Iris pigment epithelial cell (primary cell): ENCODE data around the gene GARNL3.

Experiments
- DNase-seq: peaks from one replicate; pipeline ENCODE4 v3.0.0-alpha.2; 2011; ENCODE audit warnings: low read depth

GARNL3 gene

DNA sequence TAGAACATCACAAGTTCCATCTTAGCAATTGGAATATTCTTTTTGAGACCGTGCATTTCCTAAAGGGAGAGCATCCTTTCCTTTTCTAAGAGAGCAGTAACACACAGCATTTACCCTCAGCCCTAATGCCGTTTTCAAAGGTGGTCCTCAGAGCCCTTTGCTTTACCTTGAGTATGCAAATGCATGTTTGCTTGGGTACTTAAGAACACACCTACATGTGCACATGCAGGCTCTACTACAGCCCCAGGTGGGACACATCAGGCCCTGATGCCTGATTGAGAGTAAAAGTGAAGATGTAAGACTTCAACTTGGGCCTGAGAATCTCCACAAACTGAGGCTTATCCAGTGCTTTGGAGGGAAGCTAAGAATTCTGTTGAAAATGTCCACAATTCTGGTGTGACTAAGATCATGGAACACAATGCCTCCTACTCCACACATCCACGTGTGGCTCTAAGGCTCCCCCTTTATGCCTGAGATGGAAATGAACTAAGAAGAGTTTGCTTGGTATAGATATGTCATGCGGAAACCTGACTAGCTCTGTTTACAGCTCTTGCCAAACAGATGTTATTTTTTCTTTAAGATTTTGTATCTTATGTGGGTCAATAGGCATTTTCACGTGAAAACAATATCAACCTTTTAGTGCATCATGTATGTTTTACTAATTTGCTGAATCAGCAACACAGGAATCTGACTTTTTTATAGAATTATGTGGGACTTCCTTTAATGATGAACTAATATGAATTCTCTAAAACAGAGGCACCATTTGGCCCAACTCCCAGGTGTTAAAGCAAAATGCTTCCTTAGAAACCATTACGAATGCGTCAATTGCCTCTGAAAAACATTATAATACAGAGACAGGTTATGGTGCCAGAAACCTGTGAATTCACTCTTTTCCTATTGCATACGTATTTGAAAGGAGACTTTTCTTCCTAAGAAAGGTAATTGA, 83.5 kb downstream of the GARNL3 start:
- peak; percentile 72 for DNase-seq

DNA sequence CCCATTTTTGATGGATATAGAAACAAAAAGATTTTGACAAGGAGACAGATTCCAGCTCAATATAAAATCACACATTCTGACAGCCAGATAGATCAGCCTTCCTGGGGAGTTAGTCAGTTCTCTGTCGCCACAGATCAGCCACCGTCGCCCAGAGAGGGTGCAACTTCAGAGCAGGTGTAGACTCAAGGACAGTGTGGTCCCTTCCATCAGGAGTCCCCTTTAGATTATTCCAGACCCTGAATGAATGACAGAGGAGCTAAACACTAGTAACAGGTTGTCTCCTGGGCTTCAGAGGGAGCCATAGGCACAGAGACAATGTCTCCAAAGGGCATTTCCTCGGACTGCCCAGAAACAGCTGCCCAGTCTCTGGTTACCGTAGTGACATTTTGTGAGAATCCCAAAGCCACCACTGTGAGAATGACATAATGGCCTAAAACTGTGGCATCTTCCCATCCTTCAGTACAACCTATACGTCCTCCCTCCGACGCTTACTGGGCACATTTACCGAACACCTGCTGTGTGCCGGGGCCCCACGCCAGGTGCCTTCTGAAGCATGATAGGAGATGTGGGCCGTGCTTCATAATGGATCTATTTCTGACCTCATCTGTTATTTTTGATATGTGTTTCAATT, 85.0 kb downstream of the GARNL3 start:
- DNase-seq: no peak

DNA sequence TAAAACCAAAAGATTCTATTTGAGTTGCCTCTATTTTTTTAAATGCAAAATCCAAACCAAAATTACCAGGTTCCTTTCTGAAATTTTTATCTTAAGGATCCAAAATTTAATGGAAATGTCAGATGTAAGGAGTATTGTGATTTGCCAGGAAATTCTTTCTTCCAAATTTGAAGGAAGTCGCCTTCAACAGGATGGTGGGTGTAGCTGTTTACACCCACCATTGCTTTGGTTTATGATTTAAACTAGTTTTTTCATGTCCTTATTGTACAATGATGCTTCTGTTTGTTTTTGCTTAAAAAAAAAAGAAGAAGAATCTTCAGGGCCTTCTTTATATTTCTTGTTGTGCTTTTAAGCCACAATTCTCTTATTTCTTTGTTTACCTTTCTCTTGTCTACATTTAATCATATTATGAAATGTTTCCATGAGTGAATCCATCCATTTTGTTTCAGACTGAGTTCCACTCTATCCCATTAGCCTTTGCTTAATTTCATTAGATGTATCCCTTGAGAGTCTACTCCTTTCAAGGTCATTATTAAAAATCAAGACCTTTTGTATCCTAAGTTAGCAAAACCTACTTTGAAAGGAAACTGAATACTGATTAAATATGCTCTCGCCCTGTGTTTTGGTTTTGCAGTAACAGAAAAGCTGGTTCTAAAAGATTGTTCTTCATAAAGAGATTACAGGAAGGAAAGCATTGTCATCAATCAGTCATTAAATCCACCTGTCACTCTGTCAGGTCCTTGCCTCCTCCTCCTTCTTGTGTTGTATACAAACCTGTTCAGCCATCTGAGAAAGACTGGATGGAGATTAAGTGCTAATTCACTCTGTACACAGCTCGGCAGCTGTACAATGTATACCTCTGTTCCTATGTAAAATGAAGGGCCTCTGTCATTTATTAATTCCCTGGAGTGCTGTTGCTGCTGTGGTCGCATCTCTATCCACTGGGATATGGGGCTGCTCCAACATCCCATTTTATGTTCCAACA, 86.9 kb downstream of the GARNL3 start:
- no peak for DNase-seq

DNA sequence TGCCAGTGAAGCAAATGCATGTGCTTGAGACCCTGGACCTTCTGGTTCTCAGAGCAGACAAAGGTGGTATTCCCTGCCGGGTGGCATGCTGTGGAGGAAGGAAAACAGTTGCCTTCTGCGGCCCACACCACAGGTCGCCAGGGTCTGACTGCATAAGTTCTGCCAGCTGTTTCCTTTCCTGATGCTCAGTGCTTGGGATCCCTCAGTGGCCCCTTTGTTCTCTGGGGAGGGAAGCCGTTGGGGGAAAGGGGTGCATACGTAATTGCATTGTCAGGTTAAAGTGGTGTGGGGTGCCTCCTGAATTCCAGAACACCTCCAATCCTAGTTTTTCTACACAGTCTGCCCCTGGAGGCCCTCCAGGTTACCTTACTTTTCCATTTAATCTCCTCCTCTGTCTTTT, 89.3 kb downstream of the GARNL3 start:
- no peak for DNase-seq

DNA sequence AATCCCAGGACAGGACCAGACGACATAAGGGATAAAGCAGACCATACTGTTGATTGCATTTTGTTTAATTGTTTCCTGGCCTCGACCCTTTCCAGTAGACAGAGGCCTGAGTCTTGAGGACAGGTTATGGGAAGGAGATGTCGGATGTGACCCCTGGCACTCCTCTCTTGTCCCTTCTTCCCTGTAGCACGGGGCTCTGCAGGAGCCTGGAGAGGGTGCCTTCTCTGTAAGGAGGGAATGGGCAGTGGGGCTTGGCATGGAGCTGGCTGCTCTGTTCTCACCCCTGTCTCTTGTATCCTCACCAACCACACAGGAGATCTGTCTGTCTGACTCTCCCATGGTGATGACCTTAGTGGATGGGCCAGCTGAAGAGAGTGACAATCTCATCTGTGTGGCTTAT, 92.3 kb downstream of the GARNL3 start:
- no peak for DNase-seq

DNA sequence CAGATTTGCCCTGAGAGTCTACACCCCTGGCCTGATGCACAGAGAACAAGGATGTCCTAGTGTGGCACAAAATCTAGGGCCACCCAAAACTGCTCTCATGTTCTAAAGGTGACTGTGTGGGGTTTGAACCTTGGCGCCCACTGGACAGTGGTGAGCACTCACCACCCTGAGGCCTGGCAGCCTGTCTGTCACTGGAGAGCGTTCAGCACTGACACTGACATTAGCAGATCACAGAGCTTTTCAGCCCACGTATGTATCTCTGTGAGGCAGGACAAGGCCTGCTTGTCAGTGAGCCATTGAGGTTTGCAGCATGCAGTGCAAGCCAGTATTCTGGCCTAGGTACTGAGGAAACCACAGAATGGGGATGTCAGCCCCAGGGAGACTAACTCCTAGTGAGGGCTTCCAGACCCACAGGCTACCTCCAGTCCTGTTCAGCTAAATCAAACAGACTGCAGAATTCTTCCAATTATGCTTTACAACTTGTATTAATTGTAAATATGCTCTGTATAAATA, 93.5 kb downstream of the GARNL3 start:
- no peak for DNase-seq

DNA sequence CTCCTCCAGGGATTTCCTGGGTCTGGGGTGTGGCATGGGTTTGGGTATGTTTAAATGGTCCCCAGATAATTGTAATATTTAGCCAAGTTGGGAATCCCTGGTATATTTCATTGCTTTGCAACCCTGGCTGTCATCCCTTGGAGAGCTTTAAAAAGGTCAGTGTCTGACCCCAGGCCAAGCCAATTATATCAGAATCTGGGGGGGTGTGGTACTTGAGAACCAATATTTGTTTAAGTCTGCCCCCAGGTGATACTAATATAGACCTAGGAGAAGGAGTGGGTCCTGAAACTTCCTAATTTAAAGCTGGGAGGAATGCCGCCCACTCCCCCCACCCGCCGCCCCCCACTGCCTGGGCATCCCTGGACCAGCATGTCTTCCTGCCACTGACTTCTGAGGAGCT, 94.2 kb downstream of the GARNL3 start:
- no peak for DNase-seq

DNA sequence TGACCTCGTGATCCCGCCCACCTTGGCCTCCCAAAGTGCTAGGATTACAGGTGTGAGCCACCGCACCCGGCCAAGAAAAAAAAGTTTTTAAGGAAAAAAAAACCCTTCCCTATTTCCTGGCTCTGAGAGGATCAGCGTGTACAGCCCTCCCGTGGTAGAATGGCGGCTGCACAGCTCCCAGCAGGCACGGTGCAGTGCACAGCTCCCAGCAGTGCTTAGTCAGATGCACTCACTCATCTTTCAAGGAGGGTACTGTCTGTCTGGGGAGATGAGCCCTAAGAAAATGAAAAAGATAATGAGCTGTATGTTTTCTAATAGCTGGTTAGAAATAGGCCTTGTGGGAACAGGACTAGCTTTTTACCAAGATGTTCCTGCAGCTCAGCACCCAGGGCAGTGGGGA, 95.7 kb downstream of the GARNL3 start:
- peak; percentile 25 for DNase-seq

DNA sequence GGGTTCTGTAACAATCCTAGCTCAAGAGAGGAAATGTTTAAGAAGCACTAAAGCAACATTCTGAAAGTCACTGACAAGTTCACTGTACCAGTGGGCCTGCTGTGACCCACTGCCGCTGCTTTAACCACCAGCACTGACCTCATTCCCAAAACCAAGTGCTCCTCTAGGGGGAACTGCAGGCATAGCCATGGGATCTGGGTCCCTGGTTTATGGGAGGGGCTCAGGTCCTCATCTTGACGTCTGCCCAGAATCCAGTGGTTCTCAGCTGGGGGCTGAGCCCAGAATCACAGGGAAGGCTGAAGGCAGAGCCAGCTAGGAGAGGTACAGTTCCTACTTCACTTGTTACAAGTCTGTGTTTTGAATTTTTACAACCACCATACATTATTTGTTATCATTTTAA, 96.3 kb downstream of the GARNL3 start:
- peak; percentile 12 for DNase-seq

DNA sequence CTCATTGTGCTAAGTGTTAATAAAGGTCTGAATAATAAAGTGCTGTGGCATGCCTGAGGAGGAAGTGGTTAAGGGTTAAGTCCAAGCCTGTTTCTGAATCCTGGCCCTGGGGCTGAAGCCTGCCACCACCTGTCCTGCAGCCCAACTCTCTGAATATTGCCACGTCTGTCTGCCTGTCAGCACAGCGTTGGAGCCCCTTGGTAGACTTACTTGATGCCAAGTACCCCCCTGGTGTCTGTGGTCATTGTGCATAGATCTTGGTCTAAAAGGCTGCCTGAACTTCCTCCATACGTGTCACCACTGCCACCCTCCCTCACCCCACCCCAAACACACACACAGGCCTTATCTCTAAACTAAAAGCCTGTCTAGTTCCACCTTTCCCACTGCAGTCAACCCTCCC, 97.0 kb downstream of the GARNL3 start:
- no peak for DNase-seq

DNA sequence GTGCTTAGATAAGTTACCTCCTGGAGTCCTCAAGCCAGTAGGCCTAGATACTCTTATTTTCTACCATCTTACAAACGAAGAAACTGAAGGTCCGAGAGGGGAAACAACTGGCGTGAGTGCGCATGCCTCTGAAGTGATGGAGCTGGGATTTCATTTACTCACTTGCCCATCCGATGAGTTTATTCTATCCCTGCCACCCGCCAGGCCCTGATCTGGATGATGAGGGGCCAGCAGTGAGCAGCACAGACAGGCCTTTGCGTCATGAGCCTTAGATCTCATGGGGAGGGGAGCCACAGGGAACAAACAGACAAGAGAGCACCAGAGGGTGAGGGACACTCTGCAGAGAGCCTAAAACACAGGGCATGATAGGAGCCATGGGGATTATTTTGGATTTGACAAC, 98.3 kb downstream of the GARNL3 start:
- no peak for DNase-seq

DNA sequence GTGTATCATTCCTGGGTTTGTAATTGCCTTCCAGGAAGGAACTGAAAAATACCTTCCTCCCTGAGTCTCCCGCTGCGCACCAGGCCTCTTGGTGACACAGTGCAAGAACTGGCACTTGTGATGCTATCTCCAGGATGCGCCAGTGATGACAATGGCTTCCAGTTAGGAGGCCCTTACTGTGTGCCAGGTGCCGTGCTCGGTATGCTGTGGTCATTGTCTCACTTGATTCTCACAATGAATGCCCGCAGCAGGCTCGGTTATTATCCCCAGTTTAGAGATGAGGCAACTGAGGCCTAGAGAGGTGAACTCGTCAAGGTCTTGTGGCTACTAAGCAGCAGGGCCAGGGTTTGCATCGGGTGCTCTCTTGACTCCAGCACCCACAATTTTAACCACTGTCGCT, 100.9 kb downstream of the GARNL3 start:
- no peak for DNase-seq

DNA sequence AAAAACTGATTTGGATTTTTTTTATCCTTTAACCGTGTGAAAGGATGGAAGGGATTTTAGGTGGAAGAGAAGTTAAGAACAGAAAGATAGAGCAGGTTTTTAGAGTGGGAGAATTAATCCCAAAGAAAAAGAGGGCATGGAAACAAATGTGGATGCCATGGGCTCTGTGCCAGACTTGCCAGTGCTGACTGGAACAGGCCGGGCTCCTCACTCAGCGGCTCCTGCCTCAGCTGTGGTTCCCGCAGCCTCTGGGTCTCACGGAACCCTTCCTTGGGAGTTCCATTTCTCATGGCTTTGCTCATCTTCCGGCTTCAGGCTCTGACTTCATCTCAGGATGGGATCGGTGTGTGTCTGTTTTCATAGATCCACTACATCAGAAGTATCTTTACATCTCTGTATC, 102.0 kb downstream of the GARNL3 start:
- no peak for DNase-seq

DNA sequence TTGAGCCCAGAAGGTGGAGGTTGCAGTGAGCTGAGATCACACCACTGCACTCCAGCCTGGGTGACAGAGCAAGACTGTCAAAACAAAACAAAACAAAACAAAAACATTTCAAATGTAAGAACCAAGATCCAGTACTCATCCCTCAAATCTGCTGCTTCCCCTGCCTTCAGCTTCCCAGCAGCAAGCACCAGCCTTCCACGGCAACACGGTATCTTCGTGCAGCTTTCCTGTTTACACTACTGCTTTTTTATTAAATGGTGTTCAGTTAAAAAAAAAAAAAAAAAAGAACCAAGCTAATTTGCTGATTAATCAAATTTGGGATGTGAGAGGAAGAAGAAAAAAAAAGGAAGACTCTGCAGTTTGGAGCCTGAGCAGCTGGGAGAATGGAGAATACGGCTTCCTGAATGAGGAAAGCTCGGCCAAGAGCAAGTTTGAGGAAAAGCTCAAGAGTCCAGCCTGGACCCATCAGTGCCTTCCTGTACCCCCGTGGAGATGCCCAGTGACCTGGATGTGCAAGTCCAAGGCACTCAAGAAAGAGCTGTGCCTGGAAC, 104.4 kb downstream of the GARNL3 start:
- no peak for DNase-seq

DNA sequence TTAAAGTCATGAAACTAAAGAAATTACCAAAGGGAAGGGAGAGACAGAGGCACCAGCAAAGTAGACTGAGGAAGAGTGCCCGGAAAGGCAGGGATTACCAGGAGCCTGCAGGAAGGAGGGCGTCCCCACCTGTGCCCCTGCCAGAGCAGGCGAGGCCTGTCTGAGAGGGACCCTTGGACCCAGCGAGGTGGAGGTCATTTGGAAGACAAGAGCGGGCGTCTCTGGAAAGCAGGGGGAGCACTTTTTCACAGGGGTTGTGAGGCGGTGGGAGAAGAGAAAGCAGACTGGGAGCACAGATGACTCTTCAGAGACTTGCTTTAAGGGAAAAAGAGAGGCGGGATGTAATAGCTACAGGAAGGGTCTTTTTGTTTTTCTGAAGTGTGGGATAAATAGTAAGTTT, 104.9 kb downstream of the GARNL3 start:
- DNase-seq: no peak

DNA sequence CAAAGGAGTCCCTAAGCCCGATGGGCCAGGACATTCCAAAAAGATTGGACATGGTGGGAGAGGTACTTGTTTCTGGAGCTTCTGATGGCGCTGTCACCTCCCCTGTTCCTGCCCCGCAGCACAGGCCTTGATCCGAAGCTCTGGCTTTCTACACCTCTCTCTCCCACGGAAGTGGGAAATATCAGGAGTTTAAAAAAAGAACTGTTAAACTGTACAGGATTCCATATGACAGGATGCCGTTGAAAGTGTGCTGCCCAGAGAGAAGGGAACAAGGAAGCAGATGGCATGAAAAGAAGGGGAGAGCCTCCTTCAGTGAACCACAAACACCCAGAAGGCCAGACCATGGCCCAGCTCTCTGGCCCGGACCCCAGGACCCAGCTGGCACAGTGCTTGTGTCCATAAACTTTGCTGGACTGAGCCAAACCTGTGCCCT, 105.6 kb downstream of the GARNL3 start:
- no peak for DNase-seq

DNA sequence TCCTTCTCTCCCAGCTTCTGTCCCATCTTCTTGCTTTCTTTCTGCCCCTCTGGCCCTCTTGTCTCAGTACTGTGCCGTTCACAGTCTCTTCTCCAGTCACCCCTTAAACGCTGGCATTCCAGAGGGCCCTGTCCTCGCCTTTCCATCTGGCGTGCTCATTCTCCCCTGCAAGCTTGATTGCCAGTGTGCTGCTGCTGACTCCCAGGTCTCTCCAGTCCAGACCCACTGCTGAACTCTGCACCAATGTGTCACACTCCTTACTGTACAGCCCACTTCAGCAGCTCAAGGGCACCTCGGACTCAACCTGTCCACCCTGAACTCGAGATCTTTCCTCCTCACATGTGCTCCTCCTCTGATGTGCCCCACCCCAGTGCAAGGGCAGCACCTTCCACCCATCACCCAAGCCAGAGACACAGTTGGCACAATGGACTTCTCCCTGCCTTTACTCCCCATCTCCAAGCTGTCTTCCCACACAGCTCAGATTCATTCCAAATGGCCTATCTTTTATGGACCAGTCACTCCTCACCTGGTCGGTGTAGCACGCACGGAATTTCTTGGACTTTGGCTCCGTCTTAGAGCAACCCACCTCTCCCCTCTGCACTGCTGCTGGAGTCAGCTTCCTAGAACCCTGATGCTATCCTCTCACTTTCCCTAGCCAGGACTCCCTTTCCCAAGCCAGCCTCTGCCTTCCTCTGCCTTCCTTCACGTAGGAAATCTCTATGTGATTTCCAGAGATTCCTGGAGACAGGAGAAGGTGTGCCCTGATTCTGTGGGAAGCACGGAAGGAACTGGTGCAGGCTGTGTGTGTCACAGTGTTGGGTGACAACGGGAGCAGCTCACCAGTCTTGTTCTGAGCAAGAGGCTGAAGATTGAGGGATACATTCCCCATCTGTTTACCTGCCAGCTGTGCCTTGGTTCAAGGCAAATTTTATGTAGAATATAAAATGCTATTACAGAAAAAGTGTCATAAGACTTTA, 106.4 kb downstream of the GARNL3 start:
- DNase-seq: no peak

DNA sequence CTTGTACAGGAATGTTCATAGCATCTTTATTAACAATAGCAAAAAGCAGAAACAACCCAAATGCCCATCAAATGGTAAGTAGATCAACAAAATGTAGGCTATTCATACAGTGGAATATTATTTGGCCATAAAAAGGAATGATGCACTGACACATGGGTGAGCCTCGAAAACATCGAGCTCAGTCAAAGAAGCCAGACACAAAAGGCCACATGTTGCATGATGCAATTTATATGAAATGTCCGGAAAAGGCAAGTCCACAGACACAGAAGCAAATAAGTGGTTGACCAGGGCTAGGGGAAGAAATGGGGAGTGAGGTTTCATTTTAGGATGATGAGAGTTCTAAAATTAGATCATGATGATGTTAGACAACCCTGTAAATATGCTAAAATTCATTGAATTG, 115.9 kb downstream of the GARNL3 start:
- DNase-seq: no peak

DNA sequence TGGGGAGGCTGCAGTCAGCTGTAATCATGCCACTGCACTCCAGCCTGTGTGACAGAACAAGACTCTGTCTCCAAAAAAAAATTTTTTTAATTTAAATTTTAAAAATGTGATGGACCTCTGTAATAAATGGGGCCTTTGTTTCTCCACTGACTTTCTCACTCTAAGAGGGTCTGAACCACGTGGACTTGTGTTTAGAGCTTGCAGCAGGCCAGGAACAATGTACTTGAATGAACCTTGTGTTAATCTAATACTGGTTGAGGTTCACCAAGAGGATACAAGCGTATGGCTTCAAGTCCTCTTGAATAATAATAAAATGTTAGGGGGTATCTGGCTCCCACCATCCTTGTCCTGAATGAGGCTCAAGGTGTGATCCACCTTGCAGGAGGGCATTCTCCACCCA, 118.0 kb downstream of the GARNL3 start:
- no peak for DNase-seq

DNA sequence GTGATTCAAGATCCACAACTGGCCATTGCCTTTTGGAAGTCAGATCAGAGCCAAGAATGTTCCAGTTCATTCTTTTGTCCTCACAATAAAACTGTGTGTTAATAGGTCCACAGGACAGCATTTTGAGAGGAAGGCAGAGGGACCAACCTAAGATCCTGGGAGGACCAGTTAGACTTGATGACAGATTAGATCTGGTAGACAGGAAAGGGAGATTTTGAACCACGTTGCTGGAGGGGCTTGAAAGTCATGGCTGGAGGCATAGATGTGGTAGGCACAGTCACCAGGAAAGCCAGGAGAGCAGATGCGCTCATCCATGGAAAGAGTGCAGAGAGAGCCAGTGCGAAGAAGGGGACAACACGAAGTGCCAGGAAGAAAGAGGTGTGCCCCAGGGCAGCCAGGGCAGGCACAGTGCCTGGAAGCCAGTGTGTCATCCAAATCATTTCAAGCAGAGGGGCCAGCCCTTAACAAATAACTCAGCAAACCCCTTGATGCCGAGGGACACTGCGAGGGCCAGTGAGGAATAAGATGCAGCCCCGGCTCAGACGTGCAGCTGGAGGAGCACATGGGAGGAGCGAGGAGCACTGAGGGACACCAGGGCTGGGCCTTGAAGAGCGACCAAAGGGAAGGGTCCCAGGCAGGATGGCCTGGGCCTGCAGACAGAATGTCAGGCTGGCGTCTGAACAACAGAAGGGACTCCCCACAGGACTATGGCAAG, 119.6 kb downstream of the GARNL3 start:
- no peak for DNase-seq
